H9 (cell line): ENCODE data around the gene RDM1. TPM values are rescaled to one million over a fixed set of nuclear protein-coding genes. Genes with fewer than 3 reads are reported as not detected.

Experiments
- DNase-seq: peaks from one replicate; pipeline ENCODE4 v3.0.0-alpha.2; 2017
- H2AFZ ChIP-seq: one replicate; pipeline ENCODE4 v1.6.1; 2013; ENCODE audit warnings: mild to moderate bottlenecking, low read length, control low read depth, moderate library complexity
- H2AK5ac ChIP-seq: 2 replicates; pipeline ENCODE4 v1.6.1; 2013; ENCODE audit warnings: low read length, control low read depth, mixed read lengths; ENCODE audit not compliant: insufficient read length
- H2BK120ac ChIP-seq: one replicate; pipeline ENCODE4 v1.6.1; 2013; ENCODE audit warnings: low read depth, mild to moderate bottlenecking, low read length, control low read depth, inconsistent platforms; ENCODE audit not compliant: poor library complexity, severe bottlenecking
- H2BK12ac ChIP-seq: 2 replicates; pipeline ENCODE4 v1.6.1; 2013; ENCODE audit warnings: low read length, control low read depth, mixed read lengths, low read depth; ENCODE audit not compliant: insufficient read length
- H2BK15ac ChIP-seq: 2 replicates; pipeline ENCODE4 v1.6.1; 2013; ENCODE audit warnings: low read depth, low read length, control low read depth
- H2BK20ac ChIP-seq: one replicate; pipeline ENCODE4 v1.6.1; 2013; ENCODE audit warnings: low read depth, mild to moderate bottlenecking, low read length, control low read depth, inconsistent platforms; ENCODE audit not compliant: poor library complexity, severe bottlenecking
- H2BK5ac ChIP-seq: 2 replicates; pipeline ENCODE4 v1.6.1; 2013; ENCODE audit warnings: low read length, control low read depth, mixed read lengths; ENCODE audit not compliant: insufficient read length
- H3K14ac ChIP-seq: 2 replicates; pipeline ENCODE4 v1.6.1; 2013; ENCODE audit warnings: low read length, control low read depth; ENCODE audit not compliant: insufficient read depth
- H3K18ac ChIP-seq: 2 replicates; pipeline ENCODE4 v1.6.1; 2013; ENCODE audit warnings: low read depth, mild to moderate bottlenecking, mixed read lengths, low read length, control low read depth; ENCODE audit not compliant: insufficient read length
- H3K23ac ChIP-seq: 2 replicates; pipeline ENCODE4 v1.6.1; 2013; ENCODE audit warnings: low read length, control low read depth, mixed read lengths, low read depth; ENCODE audit not compliant: insufficient read length
- H3K23me2 ChIP-seq: 2 replicates; pipeline ENCODE4 v1.6.1; 2013; ENCODE audit warnings: low read depth, mild to moderate bottlenecking, mixed read lengths, low read length, control low read depth; ENCODE audit not compliant: insufficient read length, poor library complexity, severe bottlenecking
- H3K27ac ChIP-seq: 2 replicates; pipeline ENCODE4 v1.5.1; 2013; ENCODE audit warnings: low read length, control low read depth, mixed read lengths, low read depth; ENCODE audit not compliant: insufficient read length
- H3K27me3 ChIP-seq: 2 replicates; pipeline ENCODE4 v1.6.1; 2013; ENCODE audit warnings: low read length, control low read depth, inconsistent platforms; ENCODE audit not compliant: insufficient read depth
- H3K4ac ChIP-seq: 2 replicates; pipeline ENCODE4 v1.6.1; 2013; ENCODE audit warnings: low read depth, mild to moderate bottlenecking, control low read depth, inconsistent platforms, low read length, moderate library complexity
- H3K4me1 ChIP-seq: 2 replicates; pipeline ENCODE4 v1.6.1; 2013; ENCODE audit warnings: low read length, control low read depth, inconsistent platforms; ENCODE audit not compliant: insufficient read depth
- H3K4me2 ChIP-seq: 2 replicates; pipeline ENCODE4 v1.6.1; 2013; ENCODE audit warnings: low read length, control low read depth, mixed read lengths; ENCODE audit not compliant: insufficient read length, insufficient read depth
- H3K56ac ChIP-seq: 2 replicates; pipeline ENCODE4 v1.6.1; 2013; ENCODE audit warnings: low read depth, mild to moderate bottlenecking, mixed read lengths, low read length, control low read depth; ENCODE audit not compliant: insufficient read length
- H3K79me1 ChIP-seq: 2 replicates; pipeline ENCODE4 v1.6.1; 2013; ENCODE audit warnings: low read depth, mild to moderate bottlenecking, moderate library complexity, low read length, control low read depth, inconsistent platforms; ENCODE audit not compliant: insufficient read depth, poor library complexity, severe bottlenecking
- H3K79me2 ChIP-seq: 2 replicates; pipeline ENCODE4 v1.6.1; 2013; ENCODE audit warnings: low read length, control low read depth, inconsistent platforms; ENCODE audit not compliant: insufficient read depth
- H3K9ac ChIP-seq: 2 replicates; pipeline ENCODE4 v1.6.1; 2013; ENCODE audit warnings: low read length, control low read depth, mixed read lengths; ENCODE audit not compliant: insufficient read length; ENCODE audit errors: extremely low read depth
- H3K9me3 ChIP-seq: one replicate; pipeline ENCODE4 v1.6.1; 2013; ENCODE audit warnings: low read depth, low read length, inconsistent platforms; ENCODE audit not compliant: control insufficient read depth
- H3T11ph ChIP-seq: one replicate; pipeline ENCODE4 v1.6.1; 2013; ENCODE audit warnings: mild to moderate bottlenecking, low read length, control low read depth, inconsistent platforms
- H4K20me1 ChIP-seq: one replicate; pipeline ENCODE4 v1.6.1; 2013; ENCODE audit not compliant: control insufficient read depth, insufficient read length, insufficient read depth
- H4K5ac ChIP-seq: 2 replicates; pipeline ENCODE4 v1.6.1; 2013; ENCODE audit warnings: low read depth, mild to moderate bottlenecking, mixed read lengths, low read length, control low read depth; ENCODE audit not compliant: insufficient read length
- H4K8ac ChIP-seq: replicated peaks from 2 replicates; pipeline ENCODE4 v1.6.1; 2013; ENCODE audit warnings: low read length, control low read depth, mixed read lengths, low read depth; ENCODE audit not compliant: insufficient read length
- H4K91ac ChIP-seq: 2 replicates; pipeline ENCODE4 v1.6.1; 2013; ENCODE audit warnings: low read depth, mild to moderate bottlenecking, moderate library complexity, mixed read lengths, low read length, control low read depth; ENCODE audit not compliant: insufficient read length
- H3K27ac Mint-ChIP-seq, 3 experiments: 2 replicates in 2 of 3; 3 replicates in 1 of 3; pipeline ENCODE4 v1.8.0; 2020 to 2021; ENCODE audit warnings: mixed read lengths in 3 of 3, mild to moderate bottlenecking in 1 of 3, moderate library complexity in 1 of 3
- H3K27me3 Mint-ChIP-seq: 2 replicates; pipeline ENCODE4 v1.8.0; 2021; ENCODE audit warnings: low read depth, mild to moderate bottlenecking, moderate library complexity, mixed read lengths
- H3K36me3 Mint-ChIP-seq, 3 experiments: 2 replicates in 2 of 3; 3 replicates in 1 of 3; pipeline ENCODE4 v1.8.0; 2020 to 2021; ENCODE audit warnings: low read depth in 3 of 3, mixed read lengths in 3 of 3; ENCODE audit not compliant: insufficient read depth in 1 of 3
- H3K4me1 Mint-ChIP-seq, 2 experiments: 2 replicates each; pipeline ENCODE4 v1.8.0; 2020; ENCODE audit warnings: mixed read lengths in 2 of 2
- H3K4me3 Mint-ChIP-seq, 2 experiments: 2 replicates in 1 of 2; 3 replicates in 1 of 2; pipeline ENCODE4 v1.8.0; 2020 to 2021; ENCODE audit warnings: mild to moderate bottlenecking in 2 of 2, mixed read lengths in 2 of 2, moderate library complexity in 1 of 2
- H3K9me3 Mint-ChIP-seq, 2 experiments: 2 replicates in 1 of 2; 3 replicates in 1 of 2; pipeline ENCODE4 v1.8.0; 2020; ENCODE audit warnings: mild to moderate bottlenecking in 2 of 2, mixed read lengths in 2 of 2, moderate library complexity in 1 of 2
- WGBS: extraction: QIAGEN DNeasy Blood & Tissue Kit; methylation state at CpG from one replicate; pipeline ENCODE4 v1.1.7; 2013; ENCODE audit warnings: missing lambda C conversion rate, low lambda C conversion rate, mixed read lengths; ENCODE audit not compliant: insufficient read length; ENCODE audit errors: extremely low coverage; 5-methylcytosine and 5-hydroxymethylcytosine counted together
- total RNA-seq: library from RNA; stranded (reverse); gene quantifications from 2 replicates; pipeline ENCODE4 v1.2.1, GENCODE V29; 2021
- TF ChIP-seq, protein P1 (sequence below): fragments of 200-600 bp; sonication (generic); conservative IDR thresholded peaks from 3 replicates; pipeline ENCODE4 v1.8.0; 2021; ENCODE audit warnings: antibody characterized with exemption, mild to moderate bottlenecking

The RDM1 gene
- total RNA-seq, 1 experiment from 2014 or later: 9.0 TPM

DNA sequence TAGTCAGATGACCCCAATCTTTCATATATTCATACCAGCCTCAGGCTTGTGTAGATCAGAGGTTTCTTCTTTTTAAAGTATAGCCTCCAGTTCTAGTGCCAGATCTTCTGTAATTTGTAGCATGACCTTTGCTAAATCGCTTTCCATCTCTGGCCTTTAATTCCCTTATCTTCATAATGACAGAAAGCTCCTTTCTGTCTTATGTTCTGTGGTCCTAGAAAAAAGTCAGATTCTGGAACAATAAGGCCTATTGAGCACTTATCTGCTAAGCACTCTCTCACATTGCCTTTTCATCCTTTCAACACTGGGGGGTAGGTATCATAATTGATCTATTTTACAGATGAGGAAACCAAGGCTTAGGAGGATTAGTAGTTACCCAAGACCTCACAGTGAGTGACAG, 41.5 kb upstream of the RDM1 start:
- Histone ChIP-seq H3K79me1 (no peaks in the 10 kb centered on the region), H3K79me2 (no peaks in the 10 kb centered on the region), H2BK15ac (no peak overlapping the region), H2BK120ac (no peak overlapping the region), H3K23ac (no peak overlapping the region), H3K9ac (no peak overlapping the region), H2AK5ac (no peak overlapping the region), H2BK20ac (no peak overlapping the region), H4K20me1 (no peaks in the 10 kb centered on the region), H2BK5ac (no peak overlapping the region), H3K27ac (no peak overlapping the region), H4K8ac (no peak overlapping the region), H3K56ac (no peak overlapping the region), H3K4ac (no peak overlapping the region), H3K23me2 (no peaks in the 10 kb centered on the region), H3K4me2 (no peak overlapping the region), H3K27me3 (no peaks in the 10 kb centered on the region), H3K4me1 (no peaks in the 10 kb centered on the region), H4K5ac (no peak overlapping the region), H3T11ph (no peak overlapping the region), H4K91ac (no peak overlapping the region), H3K9me3 (no peaks in the 10 kb centered on the region), H3K18ac (no peak overlapping the region), H2BK12ac (no peak overlapping the region), H3K14ac (no peak overlapping the region), H2AFZ (no peak overlapping the region)
- Mint-ChIP-seq H3K27me3 (no peaks in the 10 kb centered on the region), H3K9me3 (no peaks in the 10 kb centered on the region), H3K4me3 (no peak overlapping the region), H3K4me1 (peaks cover 5 to 11% of the 10 kb centered on the region in 2 experiments; a peak in 3 of 4 replicates), H3K27ac (no peak overlapping the region), H3K36me3 (no peaks in the 10 kb centered on the region)
- TF ChIP-seq, protein P1, sequence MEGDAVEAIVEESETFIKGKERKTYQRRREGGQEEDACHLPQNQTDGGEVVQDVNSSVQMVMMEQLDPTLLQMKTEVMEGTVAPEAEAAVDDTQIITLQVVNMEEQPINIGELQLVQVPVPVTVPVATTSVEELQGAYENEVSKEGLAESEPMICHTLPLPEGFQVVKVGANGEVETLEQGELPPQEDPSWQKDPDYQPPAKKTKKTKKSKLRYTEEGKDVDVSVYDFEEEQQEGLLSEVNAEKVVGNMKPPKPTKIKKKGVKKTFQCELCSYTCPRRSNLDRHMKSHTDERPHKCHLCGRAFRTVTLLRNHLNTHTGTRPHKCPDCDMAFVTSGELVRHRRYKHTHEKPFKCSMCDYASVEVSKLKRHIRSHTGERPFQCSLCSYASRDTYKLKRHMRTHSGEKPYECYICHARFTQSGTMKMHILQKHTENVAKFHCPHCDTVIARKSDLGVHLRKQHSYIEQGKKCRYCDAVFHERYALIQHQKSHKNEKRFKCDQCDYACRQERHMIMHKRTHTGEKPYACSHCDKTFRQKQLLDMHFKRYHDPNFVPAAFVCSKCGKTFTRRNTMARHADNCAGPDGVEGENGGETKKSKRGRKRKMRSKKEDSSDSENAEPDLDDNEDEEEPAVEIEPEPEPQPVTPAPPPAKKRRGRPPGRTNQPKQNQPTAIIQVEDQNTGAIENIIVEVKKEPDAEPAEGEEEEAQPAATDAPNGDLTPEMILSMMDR: no peak
- DNase-seq: no peak
- WGBS: no CpG with 5 or more reads among the region's 1 CpG
